ENCODE measurements around the gene ALB.

ALB gene

GRCh38 chr4:73408181-73408867 is 4.2 kb downstream of the ALB start:
- no peak for DNase-seq (ENCODE audit: low read depth, low spot score)
- Histone ChIP-seq H3K4me1 (ENCODE audit: control insufficient read depth, insufficient read depth, low read length) (0 out of 2 replicates have a peak, but pooled peaks cover 2% of the 10 kb centered on the region), H3K27me3 (ENCODE audit: control insufficient read depth, insufficient read depth, low read length) (no peaks in the 10 kb centered on the region), H3K4me3 (ENCODE audit: low read length) (no peak overlapping the region), H3K36me3 (ENCODE audit: control insufficient read depth, insufficient read depth, low read length) (no peaks in the 10 kb centered on the region), H3K9me3 (ENCODE audit: control insufficient read depth, insufficient read depth, low read length) (no peaks in the 10 kb centered on the region), H3K27ac (ENCODE audit: low read length) (no peak overlapping the region)
- no CpG with 5 or more reads among the region's 4 CpGs for WGBS (ENCODE audit: insufficient coverage, insufficient read length)

GRCh38 chr4:73409012-73409862 is 5.2 kb downstream of the ALB start:
- Histone ChIP-seq H3K4me1 (ENCODE audit: control insufficient read depth, insufficient read depth, low read length) (0 out of 2 replicates have a peak, but pooled peaks cover 2% of the 10 kb centered on the region), H3K27ac (ENCODE audit: low read length) (no peak overlapping the region), H3K36me3 (ENCODE audit: control insufficient read depth, insufficient read depth, low read length) (no peaks in the 10 kb centered on the region), H3K27me3 (ENCODE audit: control insufficient read depth, insufficient read depth, low read length) (no peaks in the 10 kb centered on the region), H3K4me3 (ENCODE audit: low read length) (no peak overlapping the region), H3K9me3 (ENCODE audit: control insufficient read depth, insufficient read depth, low read length) (no peaks in the 10 kb centered on the region)
- no peak for DNase-seq (ENCODE audit: low read depth, low spot score)
- WGBS (ENCODE audit: insufficient coverage, insufficient read length) = 100% methylated on average over 1 of the region's 6 CpGs

- 0 out of 2 replicates have a peak, but pooled peaks cover 2% of the 10 kb centered on the region for H3K4me1 ChIP-seq (ENCODE audit: control insufficient read depth, insufficient read depth, low read length)
- H3K4me3 ChIP-seq (ENCODE audit: low read length) = no peak overlapping the region
- H3K36me3 ChIP-seq (ENCODE audit: control insufficient read depth, insufficient read depth, low read length) = no peaks in the 10 kb centered on the region
- DNase-seq (ENCODE audit: low read depth, low spot score) = no peak
- no peaks in the 10 kb centered on the region for H3K9me3 ChIP-seq (ENCODE audit: control insufficient read depth, insufficient read depth, low read length)
- no CpG with 5 or more reads among the region's 8 CpGs for WGBS (ENCODE audit: insufficient coverage, insufficient read length)
- H3K27me3 ChIP-seq (ENCODE audit: control insufficient read depth, insufficient read depth, low read length) = no peaks in the 10 kb centered on the region
- no peak overlapping the region for H3K27ac ChIP-seq (ENCODE audit: low read length)
Observed at GRCh38 chr4:73409978-73410548, 6.0 kb downstream of the ALB start.

DNA sequence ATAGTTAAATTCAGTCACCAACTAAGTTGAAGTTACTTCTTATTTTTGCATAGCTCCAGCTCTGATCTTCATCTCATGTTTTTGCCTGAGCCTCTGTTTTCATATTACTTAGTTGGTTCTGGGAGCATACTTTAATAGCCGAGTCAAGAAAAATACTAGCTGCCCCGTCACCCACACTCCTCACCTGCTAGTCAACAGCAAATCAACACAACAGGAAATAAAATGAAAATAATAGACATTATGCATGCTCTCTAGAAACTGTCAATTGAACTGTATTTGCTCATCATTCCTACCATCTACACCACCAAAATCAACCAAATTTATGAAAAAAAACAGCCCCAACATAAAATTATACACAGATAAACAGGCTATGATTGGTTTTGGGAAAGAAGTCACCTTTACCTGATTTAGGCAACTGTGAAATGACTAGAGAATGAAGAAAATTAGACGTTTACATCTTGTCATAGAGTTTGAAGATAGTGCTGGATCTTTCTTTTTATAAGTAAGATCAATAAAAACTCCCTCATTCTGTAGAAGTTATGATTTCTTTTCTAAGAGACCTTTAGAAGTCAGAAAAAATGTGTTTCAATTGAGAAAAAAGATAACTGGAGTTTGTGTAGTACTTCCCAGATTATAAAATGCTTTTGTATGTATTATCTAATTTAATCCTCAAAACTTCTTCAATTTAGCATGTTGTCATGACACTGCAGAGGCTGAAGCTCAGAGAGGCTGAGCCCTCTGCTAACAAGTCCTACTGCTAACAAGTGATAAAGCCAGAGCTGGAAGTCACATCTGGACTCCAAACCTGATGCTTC is 7.0 kb downstream of the ALB start:
- 0 out of 2 replicates have a peak, but pooled peaks cover 2% of the 10 kb centered on the region for H3K4me1 ChIP-seq (ENCODE audit: control insufficient read depth, insufficient read depth, low read length)
- H3K9me3 ChIP-seq (ENCODE audit: control insufficient read depth, insufficient read depth, low read length) = no peaks in the 10 kb centered on the region
- H3K27ac ChIP-seq (ENCODE audit: low read length) = no peak overlapping the region
- DNase-seq (ENCODE audit: low read depth, low spot score) = no peak
- H3K4me3 ChIP-seq (ENCODE audit: low read length) = no peak overlapping the region
- no CpG with 5 or more reads among the region's 3 CpGs for WGBS (ENCODE audit: insufficient coverage, insufficient read length)
- H3K27me3 ChIP-seq (ENCODE audit: control insufficient read depth, insufficient read depth, low read length) = no peaks in the 10 kb centered on the region
- no peaks in the 10 kb centered on the region for H3K36me3 ChIP-seq (ENCODE audit: control insufficient read depth, insufficient read depth, low read length)

GRCh38 chr4:73411731-73412414 is 7.8 kb downstream of the ALB start:
- Histone ChIP-seq H3K9me3 (ENCODE audit: control insufficient read depth, insufficient read depth, low read length) (no peaks in the 10 kb centered on the region), H3K36me3 (ENCODE audit: control insufficient read depth, insufficient read depth, low read length) (no peaks in the 10 kb centered on the region), H3K4me1 (ENCODE audit: control insufficient read depth, insufficient read depth, low read length) (0 out of 2 replicates have a peak, but pooled peaks cover 2% of the 10 kb centered on the region), H3K27me3 (ENCODE audit: control insufficient read depth, insufficient read depth, low read length) (no peaks in the 10 kb centered on the region), H3K27ac (ENCODE audit: low read length) (no peak overlapping the region), H3K4me3 (ENCODE audit: low read length) (no peak overlapping the region)
- DNase-seq (ENCODE audit: low read depth, low spot score) = no peak
- no CpG with 5 or more reads among the region's 8 CpGs for WGBS (ENCODE audit: insufficient coverage, insufficient read length)

DNA sequence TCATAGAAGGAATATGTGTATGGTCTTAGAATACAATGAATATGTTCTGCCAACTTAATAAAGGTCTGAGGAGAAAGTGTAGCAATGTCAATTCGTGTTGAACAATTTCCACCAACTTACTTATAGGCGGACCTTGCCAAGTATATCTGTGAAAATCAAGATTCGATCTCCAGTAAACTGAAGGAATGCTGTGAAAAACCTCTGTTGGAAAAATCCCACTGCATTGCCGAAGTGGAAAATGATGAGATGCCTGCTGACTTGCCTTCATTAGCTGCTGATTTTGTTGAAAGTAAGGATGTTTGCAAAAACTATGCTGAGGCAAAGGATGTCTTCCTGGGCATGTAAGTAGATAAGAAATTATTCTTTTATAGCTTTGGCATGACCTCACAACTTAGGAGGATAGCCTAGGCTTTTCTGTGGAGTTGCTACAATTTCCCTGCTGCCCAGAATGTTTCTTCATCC is 9.2 kb downstream of the ALB start:
- Histone ChIP-seq H3K4me1 (ENCODE audit: control insufficient read depth, insufficient read depth, low read length) (0 out of 2 replicates have a peak, but pooled peaks cover 2% of the 10 kb centered on the region), H3K9me3 (ENCODE audit: control insufficient read depth, insufficient read depth, low read length) (no peaks in the 10 kb centered on the region), H3K4me3 (ENCODE audit: low read length) (no peak overlapping the region), H3K36me3 (ENCODE audit: control insufficient read depth, insufficient read depth, low read length) (no peaks in the 10 kb centered on the region), H3K27ac (ENCODE audit: low read length) (no peak overlapping the region), H3K27me3 (ENCODE audit: control insufficient read depth, insufficient read depth, low read length) (no peaks in the 10 kb centered on the region)
- no peak for DNase-seq (ENCODE audit: low read depth, low spot score)
- no CpG with 5 or more reads among the region's 4 CpGs for WGBS (ENCODE audit: insufficient coverage, insufficient read length)

- Histone ChIP-seq H3K27ac (ENCODE audit: low read length) (no peak overlapping the region), H3K9me3 (ENCODE audit: control insufficient read depth, insufficient read depth, low read length) (no peaks in the 10 kb centered on the region)
- no CpG with 5 or more reads among the region's 2 CpGs for WGBS (ENCODE audit: insufficient coverage, insufficient read length)
Observed at GRCh38 chr4:73414936-73415271, 10.8 kb downstream of the ALB start.

DNA sequence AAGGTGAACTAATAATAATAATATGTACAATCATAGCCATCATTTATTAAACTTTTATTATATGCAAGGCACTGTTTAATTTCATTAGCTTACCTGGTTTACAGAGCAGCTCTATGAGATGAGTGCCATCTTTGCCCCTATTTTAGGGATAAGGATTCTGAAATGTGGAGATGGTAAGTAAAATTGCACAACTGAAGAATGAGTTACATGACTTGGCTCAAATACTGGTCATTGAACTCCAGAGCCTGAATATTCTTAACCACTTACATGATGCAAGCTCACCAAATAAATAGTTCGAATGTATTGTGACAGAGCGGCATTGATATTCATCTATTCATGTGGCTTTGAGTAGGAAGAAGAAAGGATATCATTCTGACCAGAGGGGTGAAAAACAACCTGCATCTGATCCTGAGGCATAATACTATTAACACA is 11.7 kb downstream of the ALB start:
- Histone ChIP-seq H3K4me1 (ENCODE audit: control insufficient read depth, insufficient read depth, low read length) (no peaks in the 10 kb centered on the region), H3K27ac (ENCODE audit: low read length) (no peak overlapping the region), H3K4me3 (ENCODE audit: low read length) (no peak overlapping the region), H3K9me3 (ENCODE audit: control insufficient read depth, insufficient read depth, low read length) (no peaks in the 10 kb centered on the region), H3K27me3 (ENCODE audit: control insufficient read depth, insufficient read depth, low read length) (no peaks in the 10 kb centered on the region), H3K36me3 (ENCODE audit: control insufficient read depth, insufficient read depth, low read length) (no peaks in the 10 kb centered on the region)
- DNase-seq (ENCODE audit: low read depth, low spot score) = no peak
- WGBS (ENCODE audit: insufficient coverage, insufficient read length) = no CpG with 5 or more reads among the region's 2 CpGs

More at GRCh38 chr4:73414936-73415271, 10.8 kb downstream of the ALB start:
- no peaks in the 10 kb centered on the region for H3K36me3 ChIP-seq (ENCODE audit: control insufficient read depth, insufficient read depth, low read length)
- no peak overlapping the region for H3K4me3 ChIP-seq (ENCODE audit: low read length)
- no peak for DNase-seq (ENCODE audit: low read depth, low spot score)
- H3K4me1 ChIP-seq (ENCODE audit: control insufficient read depth, insufficient read depth, low read length) = no peaks in the 10 kb centered on the region
- H3K27me3 ChIP-seq (ENCODE audit: control insufficient read depth, insufficient read depth, low read length) = no peaks in the 10 kb centered on the region

DNA sequence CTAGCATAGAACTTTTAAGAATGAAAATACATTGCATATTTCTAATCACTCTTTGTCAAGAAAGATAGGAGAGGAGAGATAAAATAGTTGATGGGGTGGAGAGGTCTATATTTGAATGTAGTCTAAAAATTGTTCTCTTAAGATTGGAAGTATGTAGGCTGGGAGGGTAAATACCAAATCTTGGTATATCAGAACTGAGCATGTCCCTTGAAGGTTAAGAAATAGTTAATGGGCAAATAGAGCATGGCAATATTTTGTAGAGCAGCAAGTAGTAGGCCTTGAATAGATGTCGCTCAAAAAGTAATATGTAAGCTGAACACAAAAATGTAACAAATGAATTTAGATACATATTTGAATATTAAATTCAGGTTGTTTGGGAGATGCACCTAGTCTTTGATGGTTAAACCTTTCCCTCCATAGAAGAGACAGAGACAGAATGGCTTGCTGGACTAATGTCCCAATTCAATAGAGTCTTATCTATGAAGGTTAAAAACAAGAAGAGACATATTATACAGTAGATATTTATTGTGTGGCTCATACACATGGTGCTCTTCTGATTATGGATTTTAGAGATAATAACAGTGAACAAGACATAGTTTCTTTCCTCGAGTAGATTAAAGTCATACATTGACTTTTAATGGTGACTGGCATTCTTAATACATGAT is 12.5 kb downstream of the ALB start:
- H3K4me3 ChIP-seq (ENCODE audit: low read length) = no peak overlapping the region
- H3K36me3 ChIP-seq (ENCODE audit: control insufficient read depth, insufficient read depth, low read length) = no peaks in the 10 kb centered on the region
- no CpG with 5 or more reads among the region's 2 CpGs for WGBS (ENCODE audit: insufficient coverage, insufficient read length)
- no peak overlapping the region for H3K27ac ChIP-seq (ENCODE audit: low read length)
- DNase-seq (ENCODE audit: low read depth, low spot score) = no peak
- H3K9me3 ChIP-seq (ENCODE audit: control insufficient read depth, insufficient read depth, low read length) = no peaks in the 10 kb centered on the region
- no peaks in the 10 kb centered on the region for H3K27me3 ChIP-seq (ENCODE audit: control insufficient read depth, insufficient read depth, low read length)
- no peaks in the 10 kb centered on the region for H3K4me1 ChIP-seq (ENCODE audit: control insufficient read depth, insufficient read depth, low read length)

All from iPS DF 6.9 (cell line).